Hypothalamus (tissue), 51 donors: Measurements from ENCODE around the gene CEP112.

Source experiments
- DNase-seq, 51 donors: peaks; one replicate each; lab custom pipeline; 2025; lab: John Stamatoyannopoulos, UW

CEP112 gene

GRCh38 chr17:65667656-65668055, 524.3 kb downstream of the CEP112 start:
- DNase-seq, result no peak

GRCh38 chr17:65666876-65667321, 525.0 kb downstream of the CEP112 start:
- DNase-seq, result no peak

GRCh38 chr17:65665966-65666365, 526.0 kb downstream of the CEP112 start:
- DNase-seq, result no peak

- no peak for DNase-seq
Observed at GRCh38 chr17:65664696-65665095, 527.2 kb downstream of the CEP112 start.

- DNase-seq, result no peak
Observed at GRCh38 chr17:65664266-65664665, 527.7 kb downstream of the CEP112 start.

GRCh38 chr17:65662196-65662595, 529.7 kb downstream of the CEP112 start:
- no peak for DNase-seq

- no peak for DNase-seq
Observed at GRCh38 chr17:65660947-65661346, 531.0 kb downstream of the CEP112 start.

GRCh38 chr17:65660078-65660477, 531.9 kb downstream of the CEP112 start:
- no peak for DNase-seq

GRCh38 chr17:65659512-65659911, 532.4 kb downstream of the CEP112 start:
- no peak for DNase-seq

- DNase-seq, result no peak
Observed at GRCh38 chr17:65657251-65657828, 534.6 kb downstream of the CEP112 start.

- DNase-seq, result no peak
Observed at GRCh38 chr17:65656390-65657250, 535.3 kb downstream of the CEP112 start.

- no peak for DNase-seq
Observed at GRCh38 chr17:65655706-65656105, 536.2 kb downstream of the CEP112 start.

GRCh38 chr17:65644545-65644944, 547.4 kb downstream of the CEP112 start:
- no peak for DNase-seq

GRCh38 chr17:65638221-65638975, 553.5 kb downstream of the CEP112 start:
- DNase-seq, result no peak

- no peak for DNase-seq
Observed at GRCh38 chr17:65637786-65638185, 554.1 kb downstream of the CEP112 start.

GRCh38 chr17:65634533-65634932, 557.4 kb downstream of the CEP112 start:
- DNase-seq, result no peak

- DNase-seq, result no peak
Observed at GRCh38 chr17:65633988-65634387, 557.9 kb downstream of the CEP112 start.

- no peak for DNase-seq
Observed at GRCh38 chr17:65633146-65633881, 558.6 kb downstream of the CEP112 start.

- DNase-seq, result no peak
Observed at GRCh38 chr17:65630502-65630901, 561.4 kb downstream of the CEP112 start.

GRCh38 chr17:65629234-65629690, 562.7 kb downstream of the CEP112 start:
- DNase-seq, result no peak

GRCh38 chr17:65628644-65629036, 563.3 kb downstream of the CEP112 start:
- DNase-seq, result no peak
